ENCODE results near the gene NADSYN1. TPM values are rescaled to one million over a fixed set of nuclear protein-coding genes. Genes with fewer than 3 reads are reported as not detected.

The NADSYN1 gene
- total and polyA plus RNA-seq, 2 of the 13 experiments (the other 11 are each of a cell fraction or from before 2014, with no cell fraction given), result 35.7 to 51.5 TPM

GRCh38 chr11:71425860-71426259 lies 27.1 kb upstream of the NADSYN1 start:
- Histone ChIP-seq H3K4me2 (ENCODE audit: low read depth, low read length) (no peak overlapping the region), H3K79me2 (ENCODE audit: insufficient read depth, low read length) (no peaks in the 10 kb centered on the region), H3K9ac (ENCODE audit: insufficient read depth, low read depth, low read length) (no peak overlapping the region), H3K4me1 (ENCODE audit: insufficient read depth, low read length) (peaks cover 31% of the 10 kb centered on the region), H3K27ac (ENCODE audit: extremely low read length, insufficient read depth, low read length) (no peak overlapping the region), H4K20me1 (ENCODE audit: insufficient read depth, low read length) (no peaks in the 10 kb centered on the region), H3K36me3 (replicated peaks in 1 of 2; ENCODE audit: control insufficient read depth in 1 of 2, insufficient read depth in 2 of 2, low read length in 2 of 2) (no peaks in the 10 kb centered on the region), H3K4me3 (replicated peaks in 1 of 3; ENCODE audit: insufficient read depth in 1 of 3, low read depth in 2 of 3, low read length in 3 of 3) (no peak overlapping the region), H3K9me3 (ENCODE audit: low read length) (no peaks in the 10 kb centered on the region), H3K27me3 (ENCODE audit: control insufficient read depth in 1 of 2, insufficient read depth in 2 of 2, low read length in 2 of 2) (peaks cover 3 to 17% of the 10 kb centered on the region in 2 experiments; a peak in 4 of 5 replicates), H2AFZ (ENCODE audit: low read length) (no peak overlapping the region)
- POLR2A ChIA-PET, result no interaction called here
- ATAC-seq (no peak), DNase-seq (ENCODE audit: low spot score) (no peak), FAIRE-seq (no peak)
- BruUV-seq (replicated peaks), result no TSS peak
- in situ Hi-C loops (cut with HindIII; ENCODE audit: extremely low pct_ligation_motif_present, low pct_unique_long_range_greater_than_20kb), result no loop called here
- intact Hi-C loops (cut with micrococcal nuclease; ENCODE audit: unreplicated experiment), result no loop called here
- 31% methylated on average over 4 of the region's 4 CpGs for WGBS (ENCODE audit: low lambda C conversion rate)
- CTCF ChIA-PET (ENCODE audit: low intra/inter-chr PET ratio, low total read pairs), result no interaction called here
- TF ChIP-seq USF2 (IDR thresholded peaks at IDR 0.05; ENCODE audit: low read depth, low read length), result no peak
- no peak for TF ChIP-seq USF2 (CRISPR knock-in tag; IDR thresholded peaks at IDR 0.05; ENCODE audit: borderline replicate concordance)
- no peak for TF ChIP-seq MTA3 (CRISPR knock-in tag; IDR thresholded peaks at IDR 0.05)
- TF ChIP-seq ZUFSP (CRISPR knock-in tag; IDR thresholded peaks at IDR 0.05; ENCODE audit: borderline replicate concordance), result no peak
- TF ChIP-seq GPN1 (CRISPR knock-in tag; IDR thresholded peaks at IDR 0.05; ENCODE audit: borderline replicate concordance), result no peak
- TF ChIP-seq ZNF18 (CRISPR knock-in tag; IDR thresholded peaks at IDR 0.05; ENCODE audit: insufficient replicate concordance), result no peak
- no peak for TF ChIP-seq KMT2B (CRISPR knock-in tag; IDR thresholded peaks at IDR 0.05)
- TF ChIP-seq ZNF614 (CRISPR knock-in tag; IDR thresholded peaks at IDR 0.05; ENCODE audit: borderline replicate concordance), result no peak
- TF ChIP-seq ZBTB1 (CRISPR knock-in tag; IDR thresholded peaks at IDR 0.05; ENCODE audit: borderline replicate concordance), result no peak
- TF ChIP-seq NR2F6 (IDR thresholded peaks at IDR 0.05), result no peak
- TF ChIP-seq NR2F6 (CRISPR knock-in tag; IDR thresholded peaks at IDR 0.05), result no peak
- no peak for TF ChIP-seq TEAD2 (CRISPR knock-in tag; IDR thresholded peaks at IDR 0.05)
- TF ChIP-seq SMC3 (IDR thresholded peaks at IDR 0.05; ENCODE audit: low read length), result no peak
- no peak for TF ChIP-seq PCBP2 (optimal IDR thresholded peaks at IDR 0.05; ENCODE audit: low read depth, low read length, poor library complexity, severe bottlenecking)
- no peak for TF ChIP-seq ZNF232 (CRISPR knock-in tag; IDR thresholded peaks at IDR 0.05; ENCODE audit: borderline replicate concordance)
- TF ChIP-seq HOXA7 (CRISPR knock-in tag; IDR thresholded peaks at IDR 0.05), result no peak
- TF ChIP-seq PAX8 (CRISPR knock-in tag; IDR thresholded peaks at IDR 0.05; ENCODE audit: borderline replicate concordance), result no peak
- TF ChIP-seq TBP (CRISPR knock-in tag; IDR thresholded peaks at IDR 0.05), result no peak
- TF ChIP-seq SOX6 (IDR thresholded peaks at IDR 0.05), result no peak
- no peak for TF ChIP-seq SOX6 (CRISPR knock-in tag; IDR thresholded peaks at IDR 0.05)
- no peak for TF ChIP-seq DRAP1 (CRISPR knock-in tag; IDR thresholded peaks at IDR 0.05)
